Stimulated activated CD8-positive, alpha-beta memory T cell treated with anti-CD3 and anti-CD28 coated beads, Interleukin-12 subunit alpha, Interleukin-12 subunit beta, amount 100 ng/mL, for 1 hour (primary cell): ENCODE results near the gene PLIN3.
"Not testable (repeated sequence)": the region's sequence is repeated elsewhere in the genome, so short reads cannot be mapped to it uniquely, and the experiment has no call there.

Source experiments
- DNase-seq: peaks from one replicate; pipeline ENCODE4 v3.0.0-alpha.2; 2020; ENCODE audit warnings: low read depth

Gene PLIN3, protein sequence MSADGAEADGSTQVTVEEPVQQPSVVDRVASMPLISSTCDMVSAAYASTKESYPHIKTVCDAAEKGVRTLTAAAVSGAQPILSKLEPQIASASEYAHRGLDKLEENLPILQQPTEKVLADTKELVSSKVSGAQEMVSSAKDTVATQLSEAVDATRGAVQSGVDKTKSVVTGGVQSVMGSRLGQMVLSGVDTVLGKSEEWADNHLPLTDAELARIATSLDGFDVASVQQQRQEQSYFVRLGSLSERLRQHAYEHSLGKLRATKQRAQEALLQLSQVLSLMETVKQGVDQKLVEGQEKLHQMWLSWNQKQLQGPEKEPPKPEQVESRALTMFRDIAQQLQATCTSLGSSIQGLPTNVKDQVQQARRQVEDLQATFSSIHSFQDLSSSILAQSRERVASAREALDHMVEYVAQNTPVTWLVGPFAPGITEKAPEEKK

DNA sequence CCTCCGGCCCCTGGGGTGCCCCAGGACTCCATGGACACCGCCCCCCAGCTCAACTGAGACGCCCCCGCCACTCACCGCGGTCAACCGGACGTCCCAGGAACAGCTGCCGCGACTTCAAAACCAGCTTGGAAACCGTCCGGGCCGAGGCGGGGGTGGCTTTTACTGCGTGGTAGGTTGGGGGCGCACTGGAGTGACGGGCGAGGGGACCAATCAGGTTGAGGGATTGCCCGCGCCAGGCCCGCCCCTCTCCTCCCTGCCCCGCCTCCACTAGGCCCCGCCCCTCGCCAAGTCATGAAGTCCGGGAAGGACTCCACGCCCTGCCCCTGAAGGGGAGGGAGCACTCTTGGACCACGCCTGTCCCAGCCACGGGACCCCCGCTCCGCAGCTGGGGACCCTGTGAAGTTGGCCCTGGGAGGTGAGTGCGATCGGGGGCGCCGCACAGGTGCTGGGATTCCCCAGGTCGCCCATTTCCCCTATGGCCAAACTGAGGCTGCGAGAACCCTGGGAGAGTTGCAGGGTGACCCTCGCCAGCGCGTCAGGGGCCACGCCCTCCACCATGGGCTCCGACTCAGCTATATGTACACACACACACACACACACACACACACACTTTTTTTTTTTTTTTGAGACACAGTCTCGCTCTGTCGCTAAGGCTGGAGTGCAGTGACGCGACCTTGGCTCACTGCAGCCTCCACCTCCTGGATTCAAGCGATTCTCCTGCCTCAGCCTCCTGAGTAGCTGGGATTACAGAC, at the start of gene PLIN3:
Gene PLIN3, minus strand, starts transcription at position 134 of the 752 bp plus-strand sequence. CDS start 6,273 bp downstream, outside the sequence.
- peak; percentile 81 for DNase-seq

DNA sequence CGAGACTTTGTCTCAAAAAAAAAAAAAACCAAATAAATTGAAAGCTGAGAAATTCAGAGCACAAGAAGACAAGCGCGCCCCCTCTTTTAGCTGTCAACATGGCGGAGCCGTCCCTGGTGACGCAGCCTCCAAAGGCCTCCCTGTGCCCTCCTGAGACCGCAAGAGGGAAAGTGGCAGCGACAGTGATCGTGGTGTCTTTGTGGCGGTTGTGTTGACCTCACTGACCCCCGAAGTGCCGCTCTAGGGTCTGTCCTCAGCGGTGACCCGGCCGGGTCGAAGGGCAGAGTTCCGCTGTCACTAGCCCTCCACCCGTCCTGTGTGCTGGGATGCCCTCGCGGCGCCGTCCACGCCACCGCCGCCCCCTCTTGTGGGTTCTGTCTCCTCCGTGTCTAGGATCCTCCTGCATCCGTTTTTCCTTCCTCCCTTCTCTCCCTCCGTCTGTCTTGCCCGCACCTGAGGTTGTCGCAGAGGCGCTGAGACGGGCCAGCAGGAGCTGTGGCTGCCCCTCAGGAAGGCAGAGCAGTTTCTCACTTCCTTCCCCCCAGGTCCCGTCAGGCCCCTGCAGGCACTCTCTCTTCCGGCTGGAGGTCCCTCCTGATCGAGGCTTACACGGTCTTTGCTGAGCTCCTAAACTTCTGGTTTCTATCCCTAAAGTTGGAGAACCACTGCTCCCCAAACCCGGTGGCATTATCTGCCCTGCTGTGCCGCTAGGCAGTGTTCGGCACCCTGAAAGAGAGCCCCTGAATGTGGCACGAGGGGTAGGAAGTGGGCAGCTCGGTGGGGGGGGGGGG, 49.0 kb upstream of the PLIN3 start:
- DNase-seq: no peak

- peak; percentile 74 for DNase-seq
These were observed 47.5 kb upstream of the PLIN3 start for GRCh38 chr19:4914736-4915501.

GRCh38 chr19:4913996-4914735, 46.7 kb upstream of the PLIN3 start:
- DNase-seq: no peak

- DNase-seq: peak; percentile 49
These were observed 44.6 kb upstream of the PLIN3 start for GRCh38 chr19:4911786-4912672.

DNA sequence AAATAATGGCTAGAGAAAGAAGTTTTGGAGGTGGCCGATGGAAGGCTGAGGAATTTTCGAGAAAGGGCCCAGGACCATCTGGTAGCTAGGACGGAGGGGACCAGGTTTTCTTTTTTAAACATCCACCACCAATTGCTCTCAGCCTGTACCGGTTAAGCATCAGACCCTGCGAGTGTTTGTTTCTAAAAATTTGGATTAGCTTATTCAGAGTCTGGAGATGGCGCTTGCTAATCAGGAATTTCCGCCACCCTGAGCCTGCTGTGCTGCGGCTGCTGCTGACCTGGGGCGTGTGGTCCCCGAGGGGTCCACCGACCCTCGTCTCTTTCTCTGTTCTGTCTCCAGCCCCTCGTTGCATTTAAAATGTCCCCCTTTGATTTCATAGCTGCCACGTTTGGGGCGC, 43.8 kb upstream of the PLIN3 start:
- no peak for DNase-seq

DNA sequence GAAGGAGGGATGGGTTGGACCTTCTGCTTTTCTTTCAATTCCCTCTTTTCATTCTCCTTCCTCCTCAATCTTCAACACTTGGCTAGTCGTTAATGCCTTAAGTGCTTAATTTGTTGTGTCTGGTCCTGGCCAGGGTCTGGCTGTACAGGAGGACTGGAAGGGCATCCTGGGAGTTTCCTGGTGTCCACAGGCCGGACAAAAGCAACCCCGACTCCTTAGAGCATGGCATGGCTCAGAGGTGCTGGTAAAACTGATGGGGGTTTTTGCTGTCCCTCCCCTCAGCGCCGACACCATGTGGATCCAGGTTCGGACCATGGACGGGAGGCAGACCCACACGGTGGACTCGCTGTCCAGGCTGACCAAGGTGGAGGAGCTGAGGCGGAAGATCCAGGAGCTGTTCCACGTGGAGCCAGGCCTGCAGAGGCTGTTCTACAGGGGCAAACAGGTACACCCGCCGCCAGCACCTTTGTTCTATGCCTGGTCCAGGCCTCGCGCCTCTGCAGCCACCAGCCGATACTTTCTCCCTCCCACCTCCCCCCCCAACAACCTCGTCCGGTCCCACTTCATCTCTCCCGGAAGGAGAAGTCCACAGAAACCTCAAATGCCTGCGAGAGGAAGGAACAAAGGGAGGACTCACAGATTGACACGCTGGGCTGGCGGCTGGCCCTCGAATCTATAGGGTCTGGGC, 43.3 kb upstream of the PLIN3 start:
- DNase-seq: no peak

GRCh38 chr19:4909897-4910593, 42.6 kb upstream of the PLIN3 start:
- DNase-seq: peak; percentile 82

DNA sequence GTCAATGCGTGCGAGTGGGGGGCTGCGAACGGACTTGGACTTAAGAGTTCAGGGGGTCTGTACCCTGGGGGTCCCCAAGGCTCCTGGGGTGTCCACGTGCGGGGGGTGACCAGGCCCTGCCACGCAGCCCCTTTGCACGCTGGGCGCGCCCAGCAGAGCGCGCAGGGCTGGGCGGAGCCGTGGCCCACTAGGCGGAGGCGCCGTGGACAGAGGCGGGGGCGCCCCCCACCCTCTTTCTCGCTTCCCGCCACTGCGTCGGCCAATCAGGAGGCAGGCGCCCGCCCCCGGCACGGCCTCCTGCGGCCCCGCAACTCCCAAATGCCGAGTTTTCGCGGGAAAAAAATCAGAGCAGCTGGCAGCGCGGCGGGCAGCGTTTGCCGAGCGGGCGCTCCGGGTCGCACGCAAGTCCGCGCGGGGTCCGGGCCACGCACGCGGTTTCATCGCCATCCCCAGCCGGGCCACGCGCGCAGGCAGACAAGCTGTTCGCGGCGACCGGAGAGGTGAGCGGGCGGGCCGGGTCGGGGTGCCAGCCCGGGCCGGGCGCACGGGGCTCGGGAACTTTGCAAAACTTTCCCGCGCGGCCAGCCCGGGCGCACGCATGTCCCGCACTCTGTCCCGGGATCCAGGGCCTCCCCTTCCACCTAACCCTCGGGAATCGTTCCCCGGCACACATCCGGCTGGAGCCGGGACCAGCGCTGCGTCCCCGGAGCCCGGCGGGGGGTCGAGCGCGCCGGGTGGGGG, 41.9 kb upstream of the PLIN3 start, which contains the start of gene UHRF1:
Gene UHRF1, plus strand, starts transcription at position 346 of the 741 bp plus-strand sequence. CDS start 1,385 bp downstream, outside the sequence.
- DNase-seq: no peak

GRCh38 chr19:4908781-4909155, 41.3 kb upstream of the PLIN3 start:
- no peak for DNase-seq

DNA sequence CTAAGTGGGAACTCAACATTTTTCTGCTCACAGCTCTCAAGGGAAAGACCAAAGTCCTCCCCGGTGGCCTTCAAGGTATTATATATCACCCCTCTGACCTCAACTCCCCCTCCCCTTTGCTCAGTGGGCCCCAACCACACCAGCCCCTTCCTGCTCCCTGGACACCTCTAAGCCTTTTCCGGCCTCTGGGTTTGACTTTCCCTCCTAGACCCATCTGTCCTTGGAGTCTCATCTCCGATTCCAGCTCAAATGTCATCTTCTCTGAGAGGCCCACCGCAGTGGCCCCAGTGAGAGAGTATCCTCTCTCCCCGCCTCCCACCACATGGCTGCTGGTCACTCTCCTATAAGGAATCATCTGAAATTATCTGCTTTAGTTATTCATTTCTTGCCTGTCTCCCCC, 40.9 kb upstream of the PLIN3 start:
- DNase-seq: no peak

DNA sequence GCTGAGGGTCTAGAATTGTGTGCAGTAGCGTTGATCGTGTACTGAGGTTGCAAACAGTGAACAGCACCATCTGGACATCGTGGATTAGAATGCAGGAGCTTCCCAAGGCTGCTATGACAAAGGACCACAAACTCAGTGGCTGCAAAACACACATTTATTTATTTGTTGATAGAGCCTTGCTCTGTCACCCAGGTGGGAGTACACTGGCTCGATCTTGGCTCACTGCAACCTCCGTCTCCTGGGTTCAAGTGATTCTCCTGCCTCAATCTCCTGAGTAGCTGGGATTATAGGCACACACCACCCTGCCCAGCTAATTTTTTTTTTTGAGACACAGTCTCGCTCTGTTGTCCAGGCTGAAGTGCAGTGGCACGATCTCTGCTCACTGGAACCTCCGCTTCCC, 39.5 kb upstream of the PLIN3 start:
- DNase-seq: no peak

- no peak for DNase-seq
These were observed 37.0 kb upstream of the PLIN3 start for GRCh38 chr19:4904481-4904880.

- no peak for DNase-seq
These were observed 35.3 kb upstream of the PLIN3 start, which contains the start of gene ARRDC5 for GRCh38 chr19:4902796-4903195. Gene ARRDC5, minus strand, starts transcription at chr19:4902896. Its CDS starts 71 bp downstream, at chr19:4902825.

GRCh38 chr19:4900879-4901278, 33.4 kb upstream of the PLIN3 start:
- not testable (repeated sequence) for DNase-seq

- no peak for DNase-seq
These were observed 29.7 kb upstream of the PLIN3 start for GRCh38 chr19:4897146-4897545.

- no peak for DNase-seq
These were observed 28.9 kb upstream of the PLIN3 start for GRCh38 chr19:4896372-4896771.

DNA sequence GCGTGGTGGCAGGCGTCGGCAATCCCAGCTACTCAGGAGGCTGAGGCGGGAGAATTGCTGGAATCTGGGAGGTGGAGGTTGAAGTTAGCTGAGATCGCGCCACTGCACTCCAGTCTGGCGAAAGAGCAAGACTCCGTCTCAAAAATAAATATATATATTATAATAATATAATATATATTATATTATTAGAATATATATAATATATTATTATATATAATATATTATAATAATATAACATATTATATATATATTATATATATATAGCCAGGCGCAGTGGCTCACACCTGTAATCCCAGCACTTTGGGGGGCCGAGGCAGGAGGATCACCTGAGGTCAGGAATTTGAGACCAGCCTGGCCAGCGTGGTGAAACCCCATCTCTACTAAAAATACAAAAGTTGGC, 25.5 kb upstream of the PLIN3 start:
- DNase-seq: not testable (repeated sequence)
